ENCODE measurements around the gene NSUN7.

Gene NSUN7

GRCh38 chr4:40831146-40831907, 81.6 kb downstream of the NSUN7 start:
- no peak for TF ChIP-seq REST (IDR thresholded peaks at IDR 0.05; ENCODE audit: insufficient read depth in 1 of 2, low read depth in 2 of 2, low read length in 2 of 2)
- TF ChIP-seq SIN3A (IDR thresholded peaks at IDR 0.05; ENCODE audit: borderline replicate concordance, insufficient read depth, low read length): no peak

- TF ChIP-seq TAF1 (IDR thresholded peaks at IDR 0.05; ENCODE audit: borderline replicate concordance, insufficient read depth, low read length) (no peak), SIN3A (IDR thresholded peaks at IDR 0.05; ENCODE audit: borderline replicate concordance, insufficient read depth, low read length) (no peak)
Measured at GRCh38 chr4:40832175-40832574, 82.4 kb downstream of the NSUN7 start.

GRCh38 chr4:40833212-40833611, 83.5 kb downstream of the NSUN7 start:
- no peak for TF ChIP-seq SIN3A (IDR thresholded peaks at IDR 0.05; ENCODE audit: borderline replicate concordance, insufficient read depth, low read length)
- no peak for TF ChIP-seq POLR2AphosphoS5 (IDR thresholded peaks at IDR 0.05; ENCODE audit: low read depth, low read length)
- no peak for TF ChIP-seq TAF1 (IDR thresholded peaks at IDR 0.05; ENCODE audit: borderline replicate concordance, insufficient read depth, low read length)
- TF ChIP-seq FOXP2 (optimal IDR thresholded peaks at IDR 0.05; ENCODE audit: borderline replicate concordance, extremely low read depth, extremely low read length, insufficient read depth): no peak

- TF ChIP-seq POLR2AphosphoS5 (IDR thresholded peaks at IDR 0.05; ENCODE audit: low read depth, low read length): no peak
- no peak for TF ChIP-seq SIN3A (IDR thresholded peaks at IDR 0.05; ENCODE audit: borderline replicate concordance, insufficient read depth, low read length)
- no peak for TF ChIP-seq REST (IDR thresholded peaks at IDR 0.05; ENCODE audit: insufficient read depth in 1 of 2, low read depth in 2 of 2, low read length in 2 of 2)
- TF ChIP-seq FOXP2 (optimal IDR thresholded peaks at IDR 0.05; ENCODE audit: borderline replicate concordance, extremely low read depth, extremely low read length, insufficient read depth): no peak
- no peak for TF ChIP-seq TAF1 (IDR thresholded peaks at IDR 0.05; ENCODE audit: borderline replicate concordance, insufficient read depth, low read length)
Measured at GRCh38 chr4:40837094-40837870, 87.5 kb downstream of the NSUN7 start.

- TF ChIP-seq REST (IDR thresholded peaks at IDR 0.05; ENCODE audit: insufficient read depth in 1 of 2, low read depth in 2 of 2, low read length in 2 of 2): no peak
Measured at GRCh38 chr4:40838742-40839141, 89.0 kb downstream of the NSUN7 start.

GRCh38 chr4:40840255-40840984, 90.7 kb downstream of the NSUN7 start:
- TF ChIP-seq SIN3A (IDR thresholded peaks at IDR 0.05; ENCODE audit: borderline replicate concordance, insufficient read depth, low read length) (no peak), REST (IDR thresholded peaks at IDR 0.05; ENCODE audit: insufficient read depth in 1 of 2, low read depth in 2 of 2, low read length in 2 of 2) (no peak), TAF1 (IDR thresholded peaks at IDR 0.05; ENCODE audit: borderline replicate concordance, insufficient read depth, low read length) (no peak), POLR2AphosphoS5 (IDR thresholded peaks at IDR 0.05; ENCODE audit: low read depth, low read length) (no peak), FOXP2 (optimal IDR thresholded peaks at IDR 0.05; ENCODE audit: borderline replicate concordance, extremely low read depth, extremely low read length, insufficient read depth) (no peak)

Measured in PFSK-1 (cell line).